ENCODE data around the gene GPC1. TPM values are rescaled to one million over a fixed set of nuclear protein-coding genes. Genes with fewer than 3 reads are reported as not detected.

The GPC1 gene
- total RNA-seq, 1 donor from 2014 or later, result 123 TPM

GRCh38 chr2:240458044-240458899 lies 22.8 kb downstream of the GPC1 start:
- H3K27ac ChIP-seq, result no peak overlapping the region
- H3K27me3 ChIP-seq, result no peaks in the 10 kb centered on the region
- no peaks in the 10 kb centered on the region for H3K9me3 ChIP-seq
- intact Hi-C loops (cut with DNase I), result no loop called here
- peaks cover 0 to 6% of the 10 kb centered on the region in 2 donors for H3K4me1 ChIP-seq
- no peak overlapping the region for H3K4me3 ChIP-seq
- peaks cover 21 to 29% of the 10 kb centered on the region in 2 donors for H3K36me3 ChIP-seq
- TF ChIP-seq CTCF (IDR thresholded peaks at IDR 0.05), result no peak
- peak in 1 of 2 donors; percentile 54 for DNase-seq (ENCODE audit: low spot score in 2 of 2)

- H3K4me3 ChIP-seq, result no peak overlapping the region
- TF ChIP-seq CTCF (IDR thresholded peaks at IDR 0.05), result no peak
- intact Hi-C loops (cut with DNase I), result no loop called here
- no peak overlapping the region for H3K27ac ChIP-seq
- DNase-seq (ENCODE audit: low spot score in 2 of 2), result peak in 1 of 2 donors; percentile 53
- no peaks in the 10 kb centered on the region for H3K9me3 ChIP-seq
- H3K27me3 ChIP-seq, result no peaks in the 10 kb centered on the region
- H3K36me3 ChIP-seq, result peaks cover 26 to 35% of the 10 kb centered on the region in 2 donors
- peaks cover 0 to 3% of the 10 kb centered on the region in 2 donors for H3K4me1 ChIP-seq
These were observed 23.5 kb downstream of the GPC1 start for GRCh38 chr2:240458900-240459391.

GRCh38 chr2:240459401-240460252 lies 24.2 kb downstream of the GPC1 start:
- DNase-seq (ENCODE audit: low spot score in 2 of 2), result peak in 1 of 2 donors; percentile 60
- Histone ChIP-seq H3K27me3 (no peaks in the 10 kb centered on the region), H3K27ac (no peak overlapping the region), H3K36me3 (peaks cover 30 to 40% of the 10 kb centered on the region in 2 donors), H3K4me1 (peaks cover 0 to 3% of the 10 kb centered on the region in 2 donors), H3K4me3 (no peak overlapping the region), H3K9me3 (no peaks in the 10 kb centered on the region)
- TF ChIP-seq CTCF (IDR thresholded peaks at IDR 0.05), result no peak
- intact Hi-C loops (cut with DNase I), result no loop called here

GRCh38 chr2:240460253-240460711 lies 24.8 kb downstream of the GPC1 start:
- Histone ChIP-seq H3K4me3 (no peak overlapping the region), H3K27me3 (no peaks in the 10 kb centered on the region), H3K4me1 (peaks cover 0 to 3% of the 10 kb centered on the region in 2 donors), H3K36me3 (peaks cover 36 to 46% of the 10 kb centered on the region in 2 donors), H3K27ac (no peak overlapping the region), H3K9me3 (no peaks in the 10 kb centered on the region)
- TF ChIP-seq CTCF (IDR thresholded peaks at IDR 0.05), result no peak
- intact Hi-C loops (cut with DNase I), result no loop called here
- peak in 1 of 2 donors; percentile 3 for DNase-seq (ENCODE audit: low spot score in 2 of 2)

GRCh38 chr2:240460781-240461431 lies 25.4 kb downstream of the GPC1 start:
- Histone ChIP-seq H3K27ac (no peak overlapping the region), H3K9me3 (no peaks in the 10 kb centered on the region), H3K36me3 (peaks cover 40 to 53% of the 10 kb centered on the region in 2 donors), H3K4me1 (no peaks in the 10 kb centered on the region), H3K27me3 (no peaks in the 10 kb centered on the region), H3K4me3 (no peak overlapping the region)
- no peak for TF ChIP-seq CTCF (IDR thresholded peaks at IDR 0.05)
- intact Hi-C loops (cut with DNase I), result no loop called here
- peak; percentile 6 to 59 for DNase-seq (ENCODE audit: low spot score in 2 of 2)
